ENCODE results near the gene CHST4. TPM values are rescaled to one million over a fixed set of nuclear protein-coding genes. Genes with fewer than 3 reads are reported as not detected.

The CHST4 gene
- polyA plus RNA-seq, 1 of the 3 experiments (the other 2 are of a cell fraction): 0.08 TPM

GRCh38 chr16:71515026-71515425, 11.2 kb upstream of the CHST4 start:
- Histone ChIP-seq H4K20me1 (ENCODE audit: insufficient read depth) (no peaks in the 10 kb centered on the region), H3K4me1 (ENCODE audit: control insufficient read depth in 1 of 2, insufficient read depth in 2 of 2, low read depth in 1 of 2, low read length in 1 of 2) (no peaks in the 10 kb centered on the region), H3K36me3 (replicated peaks in 1 of 2; ENCODE audit: control insufficient read depth in 1 of 2, insufficient read depth in 2 of 2, low read length in 1 of 2) (no peaks in the 10 kb centered on the region), H2AFZ (ENCODE audit: low read depth) (no peak overlapping the region), H3F3A (replicated peaks; ENCODE audit: insufficient read depth) (no peaks in the 10 kb centered on the region), H3K27ac (ENCODE audit: low read depth in 2 of 2, low read length in 1 of 2) (no peak overlapping the region), H3K4me2 (no peak overlapping the region), H3K9me2 (no peaks in the 10 kb centered on the region), H3K79me2 (ENCODE audit: insufficient read depth) (no peaks in the 10 kb centered on the region), H3K9ac (no peak overlapping the region), H3K9me3 (no peaks in the 10 kb centered on the region), H3K4me3 (ENCODE audit: low read depth in 2 of 2, low read length in 1 of 2) (no peak overlapping the region), H3K27me3 (ENCODE audit: insufficient read depth) (no peaks in the 10 kb centered on the region; the same call in 1 of the 2 replicates)
- WGBS (ENCODE audit: low lambda C conversion rate): 29% methylated on average over 3 of the region's 3 CpGs
- ChIA-PET CTCF (no interaction called here), POLR2A (no interaction called here)
- no peak for DNase-seq
- TF ChIP-seq MEF2A (IDR thresholded peaks at IDR 0.05; ENCODE audit: borderline replicate concordance, low read depth): no peak
- no peak for TF ChIP-seq GATA2 (CRISPR knock-in tag; IDR thresholded peaks at IDR 0.05)
- no peak for TF ChIP-seq SIN3A (IDR thresholded peaks at IDR 0.05; ENCODE audit: borderline replicate concordance, low read depth, low read length)
- no peak for TF ChIP-seq IRF3 (IDR thresholded peaks at IDR 0.05; ENCODE audit: low read depth, low read length)
- TF ChIP-seq, protein P1, sequence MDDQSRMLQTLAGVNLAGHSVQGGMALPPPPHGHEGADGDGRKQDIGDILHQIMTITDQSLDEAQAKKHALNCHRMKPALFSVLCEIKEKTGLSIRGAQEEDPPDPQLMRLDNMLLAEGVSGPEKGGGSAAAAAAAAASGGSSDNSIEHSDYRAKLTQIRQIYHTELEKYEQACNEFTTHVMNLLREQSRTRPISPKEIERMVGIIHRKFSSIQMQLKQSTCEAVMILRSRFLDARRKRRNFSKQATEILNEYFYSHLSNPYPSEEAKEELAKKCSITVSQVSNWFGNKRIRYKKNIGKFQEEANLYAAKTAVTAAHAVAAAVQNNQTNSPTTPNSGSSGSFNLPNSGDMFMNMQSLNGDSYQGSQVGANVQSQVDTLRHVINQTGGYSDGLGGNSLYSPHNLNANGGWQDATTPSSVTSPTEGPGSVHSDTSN (IDR thresholded peaks at IDR 0.05): no peak
- TF ChIP-seq JUND (IDR thresholded peaks at IDR 0.05): no peak
- no peak for TF ChIP-seq CHD2 (IDR thresholded peaks at IDR 0.05; ENCODE audit: low read length, partially characterized antibody)
- TF ChIP-seq NRF1 (IDR thresholded peaks at IDR 0.05; ENCODE audit: low read depth, low read length): no peak
- TF ChIP-seq RAD21 (IDR thresholded peaks at IDR 0.05; ENCODE audit: low read length): no peak
- no peak for TF ChIP-seq EZH2phosphoT487 (IDR thresholded peaks at IDR 0.05; ENCODE audit: borderline replicate concordance, low read depth)
- TF ChIP-seq, protein P2, sequence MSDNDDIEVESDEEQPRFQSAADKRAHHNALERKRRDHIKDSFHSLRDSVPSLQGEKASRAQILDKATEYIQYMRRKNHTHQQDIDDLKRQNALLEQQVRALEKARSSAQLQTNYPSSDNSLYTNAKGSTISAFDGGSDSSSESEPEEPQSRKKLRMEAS (IDR thresholded peaks at IDR 0.05; ENCODE audit: low read depth): no peak
- TF ChIP-seq, protein P3, sequence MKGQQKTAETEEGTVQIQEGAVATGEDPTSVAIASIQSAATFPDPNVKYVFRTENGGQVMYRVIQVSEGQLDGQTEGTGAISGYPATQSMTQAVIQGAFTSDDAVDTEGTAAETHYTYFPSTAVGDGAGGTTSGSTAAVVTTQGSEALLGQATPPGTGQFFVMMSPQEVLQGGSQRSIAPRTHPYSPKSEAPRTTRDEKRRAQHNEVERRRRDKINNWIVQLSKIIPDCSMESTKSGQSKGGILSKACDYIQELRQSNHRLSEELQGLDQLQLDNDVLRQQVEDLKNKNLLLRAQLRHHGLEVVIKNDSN (IDR thresholded peaks at IDR 0.05; ENCODE audit: borderline replicate concordance, low read depth): no peak

- Histone ChIP-seq H2AFZ (ENCODE audit: low read depth) (no peak overlapping the region), H3K9me3 (no peaks in the 10 kb centered on the region), H3F3A (replicated peaks; ENCODE audit: insufficient read depth) (no peaks in the 10 kb centered on the region), H3K27me3 (ENCODE audit: insufficient read depth) (peaks cover 11% of the 10 kb centered on the region; the same call in 1 of the 2 replicates), H3K36me3 (replicated peaks in 1 of 2; ENCODE audit: control insufficient read depth in 1 of 2, insufficient read depth in 2 of 2, low read length in 1 of 2) (no peaks in the 10 kb centered on the region), H3K4me2 (no peak overlapping the region), H3K9me2 (no peaks in the 10 kb centered on the region), H3K27ac (ENCODE audit: low read depth in 2 of 2, low read length in 1 of 2) (no peak overlapping the region), H3K79me2 (ENCODE audit: insufficient read depth) (no peaks in the 10 kb centered on the region), H3K4me3 (ENCODE audit: low read depth in 2 of 2, low read length in 1 of 2) (no peak overlapping the region), H4K20me1 (ENCODE audit: insufficient read depth) (no peaks in the 10 kb centered on the region), H3K4me1 (ENCODE audit: control insufficient read depth in 1 of 2, insufficient read depth in 2 of 2, low read depth in 1 of 2, low read length in 1 of 2) (no peaks in the 10 kb centered on the region), H3K9ac (no peak overlapping the region)
- POLR2A ChIA-PET: no interaction called here
- DNase-seq: no peak
- no peak for TF ChIP-seq NRF1 (IDR thresholded peaks at IDR 0.05; ENCODE audit: low read depth, low read length)
- no peak for TF ChIP-seq JUND (IDR thresholded peaks at IDR 0.05)
- no peak for TF ChIP-seq NFIC (IDR thresholded peaks at IDR 0.05; ENCODE audit: borderline replicate concordance)
- no peak for TF ChIP-seq MXI1 (IDR thresholded peaks at IDR 0.05; ENCODE audit: low read depth, low read length)
- TF ChIP-seq, protein P2 (IDR thresholded peaks at IDR 0.05; ENCODE audit: low read depth): no peak
- CTCF ChIA-PET: interaction anchor here (1.3 kb wide), 1 partner anchor 73 kb away, joined by 3 read pairs; no protein-coding TSS in a partner anchor
- 64% methylated on average over 3 of the region's 3 CpGs for WGBS (ENCODE audit: low lambda C conversion rate)
These were observed 5.7 kb upstream of the CHST4 start for GRCh38 chr16:71520550-71520949.

All from SK-N-SH (cell line).